Prostate gland (tissue), 2 donors: Measurements from ENCODE around the gene CELF6. TPM values are rescaled to one million over a fixed set of nuclear protein-coding genes. Genes with fewer than 3 reads are reported as not detected.

Source experiments
- DNase-seq: peaks from one replicate; pipeline ENCODE4 v3.0.0-alpha.2; 2019; ENCODE audit warnings: low spot score
- H3K27ac ChIP-seq, 2 donors: fragments of 200-600 bp; sonication (generic); 2 replicates each; pipeline ENCODE4 v1.5.1; 2017 to 2019
- H3K27me3 ChIP-seq: fragments of 200-600 bp; sonication (generic); replicated peaks from 2 replicates; pipeline ENCODE4 v1.5.1; 2019; ENCODE audit not compliant: insufficient read depth
- H3K36me3 ChIP-seq, 2 donors: fragments of 200-600 bp; sonication (generic); 1 replicate in 1 of 2; 2 replicates in 1 of 2; pipeline versions ENCODE4 v1.5.1 to v1.8.1; 2017 to 2019
- H3K4me1 ChIP-seq: fragments of 200-600 bp; sonication (generic); replicated peaks from 2 replicates; pipeline ENCODE4 v1.5.1; 2019
- H3K4me3 ChIP-seq, 2 donors: fragments of 200-600 bp; sonication (generic); 2 replicates each; pipeline ENCODE4 v1.5.1; 2017 to 2019
- H3K9me3 ChIP-seq: fragments of 200-600 bp; sonication (generic); 2 replicates; pipeline ENCODE4 v1.5.1; 2017
- POLR2A ChIP-seq: fragments of 450-650 bp; IDR thresholded peaks from one replicate; pipeline ENCODE4 v1.6.1; 2016; ENCODE audit warnings: antibody characterized with exemption, mild to moderate bottlenecking
- POLR2AphosphoS5 ChIP-seq: sonication (generic); formaldehyde crosslinking; IDR thresholded peaks from one replicate; pipeline ENCODE4 v1.6.1; 2017; ENCODE audit warnings: antibody characterized with exemption
- WGBS: methylation state at CpG from one replicate; pipeline ENCODE4 v1.1.5; 2018; 5-methylcytosine and 5-hydroxymethylcytosine counted together
- intact Hi-C: fragments of 100-400 bp; cut with DNase I; formaldehyde crosslinking; loops from one replicate; pipeline ENCODE4 v1.14.2; 2022
- total RNA-seq, 2 donors: library from RNA; depleted of rRNA; stranded (reverse); fragments of >200 nt; gene quantifications; one replicate each; pipeline ENCODE4 v1.1.0, GENCODE V29; 2016
- TF ChIP-seq, protein P1 (sequence below), 4 experiments: fragments of 200-600 bp in 2 of 4; fragments of 450-650 bp in 2 of 4; sonication (generic) in 2 of 4; IDR thresholded peaks; 1 replicate in 3 of 4; 2 replicates in 1 of 4; pipeline ENCODE4 v1.5.1; 2016 to 2019; ENCODE audit warnings: antibody characterized with exemption in 4 of 4, mild to moderate bottlenecking in 2 of 4, moderate library complexity in 2 of 4

CELF6 gene
- total RNA-seq, 2 donors from 2014 or later = 3.7 to 7.3 TPM

DNA sequence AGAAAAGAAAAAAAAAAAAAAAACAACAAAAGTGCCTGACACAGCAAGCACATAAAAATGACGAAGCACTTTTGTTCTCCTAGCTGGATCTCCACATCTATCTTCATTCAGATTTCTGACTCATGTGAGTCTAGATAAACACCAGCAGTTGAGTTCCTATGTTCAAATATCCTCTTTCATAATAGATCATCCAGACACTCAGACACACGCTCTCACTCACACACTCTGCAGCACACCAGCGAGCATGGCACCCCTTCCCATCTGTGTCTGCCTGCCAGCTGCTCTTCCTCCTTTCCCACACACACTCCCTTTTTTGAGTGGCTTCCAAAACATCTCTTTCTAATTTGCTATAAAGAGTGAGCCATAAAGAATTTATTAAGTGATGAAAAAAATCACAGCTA, 19.8 kb upstream of the CELF6 start:
- Histone ChIP-seq H3K4me1 (peaks cover 5% of the 10 kb centered on the region), H3K27ac (peak overlapping the region; percentile 41 to 64), H3K27me3 (no peaks in the 10 kb centered on the region), H3K36me3 (no peaks in the 10 kb centered on the region), H3K9me3 (no peaks in the 10 kb centered on the region), H3K4me3 (no peak overlapping the region)
- TF ChIP-seq POLR2AphosphoS5 (no peak), POLR2A (no peak)
- TF ChIP-seq, protein P1, sequence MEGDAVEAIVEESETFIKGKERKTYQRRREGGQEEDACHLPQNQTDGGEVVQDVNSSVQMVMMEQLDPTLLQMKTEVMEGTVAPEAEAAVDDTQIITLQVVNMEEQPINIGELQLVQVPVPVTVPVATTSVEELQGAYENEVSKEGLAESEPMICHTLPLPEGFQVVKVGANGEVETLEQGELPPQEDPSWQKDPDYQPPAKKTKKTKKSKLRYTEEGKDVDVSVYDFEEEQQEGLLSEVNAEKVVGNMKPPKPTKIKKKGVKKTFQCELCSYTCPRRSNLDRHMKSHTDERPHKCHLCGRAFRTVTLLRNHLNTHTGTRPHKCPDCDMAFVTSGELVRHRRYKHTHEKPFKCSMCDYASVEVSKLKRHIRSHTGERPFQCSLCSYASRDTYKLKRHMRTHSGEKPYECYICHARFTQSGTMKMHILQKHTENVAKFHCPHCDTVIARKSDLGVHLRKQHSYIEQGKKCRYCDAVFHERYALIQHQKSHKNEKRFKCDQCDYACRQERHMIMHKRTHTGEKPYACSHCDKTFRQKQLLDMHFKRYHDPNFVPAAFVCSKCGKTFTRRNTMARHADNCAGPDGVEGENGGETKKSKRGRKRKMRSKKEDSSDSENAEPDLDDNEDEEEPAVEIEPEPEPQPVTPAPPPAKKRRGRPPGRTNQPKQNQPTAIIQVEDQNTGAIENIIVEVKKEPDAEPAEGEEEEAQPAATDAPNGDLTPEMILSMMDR (IDR thresholded peaks at IDR 0.05) = no peak
- intact Hi-C loops = loop anchor here (5.0 kb wide), 1 partner anchor 67 kb away; the partner anchor contains the start of gene PARP6
- DNase-seq = no peak
- 9% methylated on average over 3 of the region's 3 CpGs for WGBS

DNA sequence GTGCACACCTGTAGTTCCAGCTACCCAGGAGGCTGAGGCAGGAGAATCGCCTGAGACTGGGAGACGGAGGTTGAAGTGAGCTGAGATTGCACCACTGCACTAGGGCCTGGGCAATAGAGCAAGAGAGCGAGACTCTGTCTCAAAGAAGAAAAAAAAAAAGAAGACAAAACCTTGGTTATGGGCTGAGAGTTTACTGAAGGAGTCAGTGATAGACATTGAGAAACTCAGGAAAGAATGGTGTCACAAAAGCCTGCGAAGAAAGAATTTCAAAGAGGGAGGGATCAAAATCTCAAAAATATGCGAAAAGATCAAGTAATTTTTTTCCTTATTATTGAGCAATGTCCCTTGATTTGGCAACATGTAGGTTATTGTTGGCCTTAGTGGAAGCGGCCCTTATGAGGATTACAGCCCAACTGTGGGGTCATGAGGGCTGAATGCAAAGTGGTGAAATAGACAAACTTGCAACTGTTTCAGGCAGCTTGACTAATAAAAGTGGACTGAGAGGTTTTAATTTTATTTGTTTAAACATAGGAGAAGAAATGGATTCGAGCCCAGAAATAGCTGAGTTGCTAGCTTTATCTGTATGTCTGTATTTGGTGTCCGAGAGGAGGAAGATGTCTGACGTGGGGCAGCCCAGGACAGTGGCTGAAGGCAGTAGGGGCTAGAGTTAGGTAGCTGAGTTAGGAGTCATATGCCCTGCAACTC, 18.8 kb upstream of the CELF6 start:
- H3K27ac ChIP-seq = peak overlapping the region; percentile 41 to 64
- 45% methylated on average over 9 of the region's 9 CpGs for WGBS

DNA sequence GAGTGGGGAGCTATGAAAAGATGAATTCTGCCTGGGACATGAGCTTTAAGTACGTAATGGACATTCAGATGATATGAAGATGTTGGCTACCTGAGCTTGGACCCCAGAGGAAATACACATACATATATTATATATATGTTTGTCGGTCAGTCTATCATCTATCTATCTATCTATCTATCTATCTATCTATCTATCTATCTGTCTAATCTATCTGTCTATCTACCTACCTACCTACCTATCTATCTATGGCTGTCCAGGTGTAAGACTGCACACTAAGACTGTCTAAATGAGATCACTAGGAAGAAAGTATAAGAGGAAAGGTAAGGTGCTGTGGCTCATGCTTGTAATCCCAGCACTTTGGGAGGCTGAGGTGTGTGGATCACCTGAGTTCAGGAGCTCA, 18.2 kb upstream of the CELF6 start:
- H3K4me3 ChIP-seq = no peak overlapping the region
- H3K9me3 ChIP-seq = no peaks in the 10 kb centered on the region
- TF ChIP-seq POLR2A = no peak
- TF ChIP-seq POLR2AphosphoS5 = no peak
- DNase-seq = no peak
- no peak overlapping the region for H3K27ac ChIP-seq
- WGBS = 97% methylated on average over 2 of the region's 2 CpGs
- no peaks in the 10 kb centered on the region for H3K27me3 ChIP-seq
- H3K36me3 ChIP-seq = no peaks in the 10 kb centered on the region
- peaks cover 5% of the 10 kb centered on the region for H3K4me1 ChIP-seq
- intact Hi-C loops = no loop called here

More for the DNA sequence above, 18.8 kb upstream of the CELF6 start:
- intact Hi-C loops = no loop called here
- no peak overlapping the region for H3K4me3 ChIP-seq
- peaks cover 5% of the 10 kb centered on the region for H3K4me1 ChIP-seq
- H3K36me3 ChIP-seq = no peaks in the 10 kb centered on the region
- no peaks in the 10 kb centered on the region for H3K9me3 ChIP-seq
- TF ChIP-seq POLR2AphosphoS5 = peak; percentile 62
- TF ChIP-seq POLR2A = no peak
- H3K27me3 ChIP-seq = no peaks in the 10 kb centered on the region
- no peak for DNase-seq

DNA sequence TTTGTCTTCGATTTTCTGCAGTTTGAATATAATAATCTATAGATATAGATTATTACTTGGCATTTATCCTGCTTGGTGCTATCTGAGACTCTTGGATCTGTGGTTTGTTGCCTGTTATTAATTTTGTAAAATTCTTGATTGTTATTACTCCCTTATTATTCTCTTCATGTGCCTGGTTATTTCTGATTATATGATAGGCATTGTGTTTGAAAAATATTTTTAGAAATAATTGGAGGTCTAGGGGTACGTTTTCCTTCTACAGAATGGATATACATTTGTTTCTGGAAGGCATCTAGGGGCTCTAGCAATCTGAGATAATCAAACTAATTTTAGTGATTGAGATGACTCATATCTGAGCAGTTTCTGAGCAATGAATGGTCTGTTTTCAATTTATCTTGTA, 14.9 kb upstream of the CELF6 start:
- no peak for TF ChIP-seq POLR2A
- TF ChIP-seq, protein P1 (IDR thresholded peaks at IDR 0.05) = no peak
- DNase-seq = no peak
- H3K9me3 ChIP-seq = no peaks in the 10 kb centered on the region
- peaks cover 2% of the 10 kb centered on the region for H3K4me1 ChIP-seq
- H3K4me3 ChIP-seq = no peak overlapping the region
- 95% methylated on average over 2 of the region's 2 CpGs for WGBS
- no peak overlapping the region for H3K27ac ChIP-seq
- intact Hi-C loops = no loop called here
- H3K36me3 ChIP-seq = no peaks in the 10 kb centered on the region
- no peaks in the 10 kb centered on the region for H3K27me3 ChIP-seq

DNA sequence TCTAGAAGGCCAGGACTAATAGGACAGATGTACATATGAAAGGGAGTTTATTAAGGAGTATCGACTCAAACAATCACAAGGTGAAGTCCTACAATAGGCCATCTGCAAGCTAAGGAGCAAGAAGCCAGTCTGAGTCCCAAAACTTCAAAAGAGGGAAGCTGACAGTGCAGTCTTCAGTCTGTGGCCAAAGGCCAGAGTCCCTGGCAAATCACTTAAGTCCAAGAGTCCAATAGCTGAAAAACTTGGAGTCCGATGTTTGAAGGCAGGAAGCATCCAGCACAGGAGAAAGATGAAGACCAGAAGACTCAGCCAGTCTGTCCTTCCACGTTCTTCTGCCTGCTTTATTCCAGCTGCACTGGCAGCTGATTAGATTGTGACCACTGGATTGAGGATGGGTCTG, 11.1 kb upstream of the CELF6 start:
- 92% methylated on average over 3 of the region's 3 CpGs for WGBS

More for the DNA sequence above, 11.1 kb upstream of the CELF6 start:
- intact Hi-C loops = no loop called here
- TF ChIP-seq POLR2AphosphoS5 = no peak
- TF ChIP-seq, protein P1 (IDR thresholded peaks at IDR 0.05) = no peak
- TF ChIP-seq POLR2A = no peak
- Histone ChIP-seq H3K36me3 (no peaks in the 10 kb centered on the region), H3K9me3 (no peaks in the 10 kb centered on the region), H3K27ac (no peak overlapping the region), H3K27me3 (no peaks in the 10 kb centered on the region), H3K4me3 (no peak overlapping the region), H3K4me1 (no peaks in the 10 kb centered on the region)
- no peak for DNase-seq
